ENCODE measurements around the gene CBL.

- no peak for TF ChIP-seq CTCF (conservative IDR thresholded peaks at IDR 0.05; ENCODE audit: low read length)
- TF ChIP-seq EZH2phosphoT487 (IDR thresholded peaks at IDR 0.05; ENCODE audit: borderline replicate concordance) = no peak
Observed at GRCh38 chr11:119316016-119316728, 110.0 kb downstream of the CBL start.
